Measurements from ENCODE around the gene OR10A5.

GRCh38 chr11:6812390-6813005 is 33.0 kb upstream of the OR10A5 start:
- TF ChIP-seq CTCF (conservative IDR thresholded peaks at IDR 0.05 in 1 of 2, IDR thresholded peaks at IDR 0.05 in 1 of 2; ENCODE audit: low read depth in 1 of 2, low read length in 2 of 2) (peak; percentile 96 to 98), EZH2 (IDR thresholded peaks at IDR 0.05; ENCODE audit: low read length, missing control alignments) (no peak)

All from fibroblast of lung (primary cell).